GM13976 (cell line): ENCODE data around the gene ATP6V0C.

ENCODE experiments used
- DNase-seq: peaks from one replicate; pipeline ENCODE4 v3.0.0; 2012; ENCODE audit warnings: low spot score
- in situ Hi-C: fragments of 300-500 bp; cut with MboI; formaldehyde crosslinking; loops from one replicate; pipeline ENCODE4 v1.12.0; 2022; ENCODE audit warnings: low sequenced_read_pairs, mixed read lengths, inconsistent platforms; ENCODE audit not compliant: unreplicated experiment
- TF ChIP-seq, protein P1 (sequence below): IDR thresholded peaks from 2 replicates; pipeline ENCODE4 v1.5.1; 2012; ENCODE audit warnings: borderline replicate concordance, mild to moderate bottlenecking; ENCODE audit not compliant: insufficient read depth; ENCODE audit errors: extremely low read depth, missing control alignments, control extremely low read depth

The ATP6V0C gene

DNA sequence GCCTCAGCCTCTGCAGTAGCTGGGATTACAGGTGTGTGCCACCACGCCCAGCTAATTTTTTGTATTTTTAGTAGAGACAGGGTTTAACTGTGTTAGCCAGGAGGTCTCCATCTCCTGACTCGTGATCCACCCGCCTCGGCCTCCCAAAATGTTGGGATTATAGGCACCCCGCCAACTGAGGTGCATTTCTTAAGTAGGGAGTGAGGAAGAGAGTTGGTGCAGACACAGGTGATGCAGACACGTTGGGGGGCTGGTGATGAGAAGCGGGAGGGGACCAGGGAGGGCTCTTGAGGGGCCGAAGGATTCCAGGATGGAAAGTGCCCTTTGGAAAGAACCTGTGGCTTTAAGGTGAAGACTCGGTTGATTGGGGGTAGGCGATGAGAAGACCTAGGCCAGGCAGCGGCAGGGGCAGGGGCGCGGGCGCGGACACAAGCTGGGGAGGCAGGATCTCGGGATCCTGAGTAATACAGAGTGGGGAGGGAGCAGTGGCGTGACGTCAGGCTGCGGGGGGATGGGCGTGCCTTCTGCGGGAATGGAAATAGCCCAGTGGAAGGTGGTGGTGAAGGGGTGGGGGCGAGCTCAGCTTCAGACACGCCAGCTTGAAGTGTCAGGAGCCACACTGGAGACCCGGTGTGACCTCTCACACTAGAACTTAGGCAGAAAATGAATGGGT lies 2.5 kb upstream of the ATP6V0C start:
- no peak for DNase-seq
- TF ChIP-seq, protein P1, sequence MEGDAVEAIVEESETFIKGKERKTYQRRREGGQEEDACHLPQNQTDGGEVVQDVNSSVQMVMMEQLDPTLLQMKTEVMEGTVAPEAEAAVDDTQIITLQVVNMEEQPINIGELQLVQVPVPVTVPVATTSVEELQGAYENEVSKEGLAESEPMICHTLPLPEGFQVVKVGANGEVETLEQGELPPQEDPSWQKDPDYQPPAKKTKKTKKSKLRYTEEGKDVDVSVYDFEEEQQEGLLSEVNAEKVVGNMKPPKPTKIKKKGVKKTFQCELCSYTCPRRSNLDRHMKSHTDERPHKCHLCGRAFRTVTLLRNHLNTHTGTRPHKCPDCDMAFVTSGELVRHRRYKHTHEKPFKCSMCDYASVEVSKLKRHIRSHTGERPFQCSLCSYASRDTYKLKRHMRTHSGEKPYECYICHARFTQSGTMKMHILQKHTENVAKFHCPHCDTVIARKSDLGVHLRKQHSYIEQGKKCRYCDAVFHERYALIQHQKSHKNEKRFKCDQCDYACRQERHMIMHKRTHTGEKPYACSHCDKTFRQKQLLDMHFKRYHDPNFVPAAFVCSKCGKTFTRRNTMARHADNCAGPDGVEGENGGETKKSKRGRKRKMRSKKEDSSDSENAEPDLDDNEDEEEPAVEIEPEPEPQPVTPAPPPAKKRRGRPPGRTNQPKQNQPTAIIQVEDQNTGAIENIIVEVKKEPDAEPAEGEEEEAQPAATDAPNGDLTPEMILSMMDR = no peak
- in situ Hi-C loops = no loop called here

DNA sequence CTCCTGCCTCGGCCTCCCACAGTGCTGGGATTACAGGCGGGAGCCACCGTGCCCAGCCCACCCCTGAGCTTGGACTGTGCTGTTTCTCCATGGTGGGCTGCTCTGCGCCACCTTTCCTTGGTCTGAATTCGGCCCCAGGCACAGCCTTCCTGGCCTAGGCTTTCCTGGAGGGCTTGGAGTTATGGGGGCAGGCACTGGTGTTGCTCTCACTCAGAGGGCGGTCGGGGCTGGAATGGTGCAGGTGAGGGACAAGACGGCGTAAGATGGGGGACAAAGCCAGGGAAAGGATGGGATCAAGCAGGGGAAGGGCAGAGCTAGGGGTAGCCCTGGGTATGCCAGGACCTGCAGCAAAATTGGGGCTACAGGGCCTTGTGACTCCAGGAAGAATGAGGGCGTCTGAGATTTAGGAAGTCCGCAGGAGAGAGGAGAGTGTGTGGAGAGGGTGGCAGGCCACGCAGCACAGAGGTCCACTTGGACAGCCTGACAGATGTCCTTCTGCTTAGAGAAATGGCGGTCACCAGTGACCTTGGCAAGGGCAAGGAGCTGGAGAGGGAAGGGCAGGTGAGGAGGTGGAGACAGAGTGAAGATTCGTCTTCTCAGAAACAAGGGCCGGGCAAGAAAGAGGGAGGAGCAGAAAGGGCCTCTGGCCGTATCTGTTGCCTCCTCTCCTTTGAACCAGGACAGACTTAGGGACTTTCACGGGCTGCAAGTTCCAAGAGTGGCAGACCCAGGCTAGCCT lies 1.6 kb upstream of the ATP6V0C start:
- TF ChIP-seq, protein P1 = no peak

DNA sequence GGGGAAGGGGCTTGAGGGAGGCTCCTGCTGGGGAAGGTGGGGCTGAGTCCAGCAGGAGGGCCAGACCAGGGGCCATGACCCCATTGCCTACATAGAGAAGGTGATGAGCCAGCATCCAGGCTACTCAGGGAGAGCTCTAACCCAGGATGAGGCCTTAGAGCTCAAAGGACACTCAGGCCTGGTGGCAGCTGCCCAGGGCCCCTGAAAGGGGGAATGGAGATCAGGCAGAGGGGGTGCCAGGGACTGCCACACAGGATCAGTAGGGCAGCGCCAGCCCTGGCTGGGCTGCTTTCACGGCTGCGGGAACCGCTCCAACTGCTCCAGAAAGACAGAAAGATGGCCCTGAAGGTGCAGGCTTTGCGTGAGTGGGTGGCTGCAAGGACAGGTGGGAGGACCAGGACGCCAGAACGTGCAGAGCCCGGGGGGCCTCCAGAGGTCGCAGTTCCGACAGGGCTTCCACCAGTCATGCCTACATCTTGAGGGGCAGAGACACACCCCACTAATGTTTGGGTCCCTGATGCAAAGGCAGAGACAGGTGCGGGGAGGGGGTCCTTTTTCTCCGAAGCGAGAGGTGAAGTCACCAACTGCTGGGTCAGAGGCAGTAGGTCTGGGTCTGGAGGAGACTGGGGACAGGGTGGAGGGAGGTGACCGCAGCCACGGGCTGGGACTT lies 882 bp upstream of the ATP6V0C start:
- TF ChIP-seq, protein P1 = peak; percentile 6
- DNase-seq = peak; percentile 58
- in situ Hi-C loops = no loop called here

More for the DNA sequence above, 1.6 kb upstream of the ATP6V0C start:
- in situ Hi-C loops = no loop called here
- DNase-seq = no peak

GRCh38 chr16:2514333-2515179 lies 804 bp downstream of the ATP6V0C start:
- in situ Hi-C loops = no loop called here
- no peak for DNase-seq
- TF ChIP-seq, protein P1 = no peak

DNA sequence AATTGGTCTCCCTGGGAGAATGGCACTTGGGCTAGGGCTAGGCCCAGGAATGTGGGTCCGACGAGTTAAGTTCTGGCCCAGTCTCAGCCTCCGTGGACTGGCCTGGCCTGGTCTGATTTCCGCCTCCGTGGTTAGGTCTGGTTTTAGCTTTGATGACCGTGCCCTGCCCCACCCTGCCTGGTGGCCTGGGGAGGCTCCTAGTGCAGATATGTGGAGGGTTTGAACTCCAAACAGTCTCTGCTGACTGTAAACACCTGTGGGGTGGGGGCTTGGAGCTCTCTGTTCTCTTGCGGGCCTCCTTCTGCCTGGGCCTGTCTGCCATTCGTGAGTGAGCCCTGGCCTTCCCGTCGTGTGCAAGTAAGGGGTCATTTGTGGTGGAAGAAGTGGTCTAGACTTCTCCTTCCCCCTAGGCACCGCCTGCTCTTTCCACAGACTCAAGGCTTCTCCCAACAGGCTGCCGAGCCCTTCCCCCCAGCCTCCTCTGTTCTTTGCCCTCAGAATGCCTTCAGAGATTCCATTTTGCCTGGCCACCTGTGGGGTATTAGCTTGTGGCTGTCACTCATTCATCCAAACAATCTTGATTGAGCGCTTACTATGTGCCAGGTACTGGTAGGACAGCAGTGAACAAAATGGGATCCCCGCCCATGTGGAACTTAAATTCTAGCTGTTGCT lies 1.6 kb downstream of the ATP6V0C start:
- DNase-seq = no peak
- TF ChIP-seq, protein P1 = no peak
- in situ Hi-C loops = no loop called here
